GM12878 (cell line): ENCODE results near the gene RMND1. TPM values are rescaled to one million over a fixed set of nuclear protein-coding genes. Genes with fewer than 3 reads are reported as not detected.

Experiments used
- ATAC-seq: fragments of 200-7000 bp; cut with Tn5 transposase; 3 replicates; pipeline ENCODE4 v1.9.1; 2020; ENCODE audit warnings: mild to moderate bottlenecking, moderate library complexity
- BruUV-seq: library from RNA; stranded (reverse); fragments of 400-500 nt; replicated peaks from 2 replicates; lab custom pipeline; 2021; lab: Mats Ljungman, UMichigan
- CTCF ChIA-PET: fragments of 300-600 bp; sonication (Branson Sonifier 250); formaldehyde crosslinking; extraction: SDS; loops from one replicate; lab custom pipeline; 2021; ENCODE audit warnings: inconsistent platforms; lab: Yijun Ruan, JAX
- POLR2A ChIA-PET: fragments of 350-600 bp; formaldehyde crosslinking; extraction: SDS; loops from one replicate; lab custom pipeline; 2021; ENCODE audit warnings: inconsistent platforms; lab: Charles Lee
- RAD21 ChIA-PET: fragments of 300-600 bp; sonication (Branson Sonifier 250); formaldehyde crosslinking; loops from one replicate; lab custom pipeline; 2023; ENCODE audit warnings: antibody characterized with exemption; ENCODE audit not compliant: unreplicated experiment; lab: Charles Lee
- SMC1A ChIA-PET: fragments of 300-600 bp; sonication (Branson Sonifier 250); formaldehyde crosslinking; loops from one replicate; lab custom pipeline; 2023; ENCODE audit not compliant: unreplicated experiment, uncharacterized antibody; lab: Charles Lee
- DNase-seq: peaks from one replicate; pipeline ENCODE4 v3.0.0-alpha.2; 2011; ENCODE audit warnings: low read depth, low spot score
- FAIRE-seq: peaks from 3 replicates; lab custom pipeline; 2011; peaks lifted over from hg19 to GRCh38; lab: Jason Lieb, UNC
- H2AFZ ChIP-seq: 2 replicates; pipeline ENCODE4 v1.6.0; 2011; ENCODE audit warnings: low read depth, low read length, control low read depth; ENCODE audit not compliant: control insufficient read depth
- H3K27ac ChIP-seq: 2 replicates; pipeline ENCODE4 v1.5.1; 2011; ENCODE audit warnings: control low read depth; ENCODE audit not compliant: control insufficient read depth, insufficient read depth
- H3K27me3 ChIP-seq, 2 experiments: replicated peaks in 1 of 2; 2 replicates each; pipeline versions ENCODE4 v1.6.0 to v1.6.1; 2011; ENCODE audit warnings: low read length in 1 of 2; ENCODE audit not compliant: control insufficient read depth in 2 of 2, insufficient read depth in 2 of 2
- H3K36me3 ChIP-seq, 2 experiments: 2 replicates each; pipeline ENCODE4 v1.5.1; 2011; ENCODE audit warnings: low read length in 1 of 2; ENCODE audit not compliant: control insufficient read depth in 2 of 2, insufficient read depth in 2 of 2
- H3K4me1 ChIP-seq: 2 replicates; pipeline ENCODE4 v1.6.1; 2011; ENCODE audit warnings: mild to moderate bottlenecking, low read length, moderate library complexity, mixed read lengths; ENCODE audit not compliant: control insufficient read depth, insufficient read depth
- H3K4me2 ChIP-seq: 2 replicates; pipeline ENCODE4 v1.6.0; 2011; ENCODE audit warnings: control low read depth; ENCODE audit not compliant: control insufficient read depth, insufficient read depth
- H3K4me3 ChIP-seq: fragments of 200-600 bp; sonication (generic); 2 replicates; pipeline ENCODE4 v1.5.1; 2016
- H3K79me2 ChIP-seq: 2 replicates; pipeline ENCODE4 v1.6.0; 2011; ENCODE audit warnings: low read length; ENCODE audit not compliant: control insufficient read depth, insufficient read depth
- H3K9ac ChIP-seq: 2 replicates; pipeline ENCODE4 v1.8.0; 2011; ENCODE audit warnings: low read length, control low read depth, mixed read lengths; ENCODE audit not compliant: control insufficient read depth, insufficient read depth
- H3K9me3 ChIP-seq: replicated peaks from 3 replicates; pipeline ENCODE4 v1.5.1; 2011; ENCODE audit warnings: mild to moderate bottlenecking, low read length; ENCODE audit not compliant: control insufficient read depth, insufficient read depth
- H4K20me1 ChIP-seq: 2 replicates; pipeline ENCODE4 v1.6.0; 2011; ENCODE audit not compliant: control insufficient read depth, insufficient read depth
- ASH2L ChIP-seq: fragments of 300-600, 200-600 bp; sonication (generic); IDR thresholded peaks from 2 replicates; pipeline ENCODE4 v1.6.1; 2017; ENCODE audit warnings: low read depth, mild to moderate bottlenecking, borderline replicate concordance
- BMI1 ChIP-seq: fragments of 450-650 bp; IDR thresholded peaks from 2 replicates; pipeline ENCODE4 v1.6.1; 2016; ENCODE audit warnings: mild to moderate bottlenecking, moderate library complexity, borderline replicate concordance
- CHD1 ChIP-seq: IDR thresholded peaks from 2 replicates; pipeline ENCODE4 v1.6.1; 2012; ENCODE audit warnings: low read depth, low read length, improper control_type of control experiment
- CHD2 ChIP-seq: IDR thresholded peaks from 2 replicates; pipeline ENCODE4 v1.6.1; 2011; ENCODE audit warnings: low read depth, low read length, improper control_type of control experiment, borderline replicate concordance
- ELK1 ChIP-seq: IDR thresholded peaks from 2 replicates; pipeline ENCODE4 v1.6.1; 2012; ENCODE audit warnings: low read depth, low read length, improper control_type of control experiment
- IKZF2 ChIP-seq, 2 experiments: fragments of 450-650 bp; IDR thresholded peaks; 2 replicates each; pipeline ENCODE4 v1.6.1; 2017; ENCODE audit warnings: mild to moderate bottlenecking in 2 of 2, moderate library complexity in 2 of 2
- KDM1A ChIP-seq: fragments of 200-600 bp; sonication (generic); IDR thresholded peaks from 2 replicates; pipeline ENCODE4 v1.6.1; 2016; ENCODE audit warnings: borderline replicate concordance
- LARP7 ChIP-seq: fragments of 450-650 bp; IDR thresholded peaks from 2 replicates; pipeline ENCODE4 v1.6.1; 2017; ENCODE audit warnings: mild to moderate bottlenecking
- NFIC ChIP-seq: IDR thresholded peaks from 2 replicates; pipeline ENCODE4 v1.6.1; 2012; ENCODE audit warnings: low read depth, mild to moderate bottlenecking, inconsistent platforms, low read length, moderate library complexity
- NFYA ChIP-seq: IDR thresholded peaks from 2 replicates; pipeline ENCODE4 v1.6.1; 2011; ENCODE audit warnings: low read depth, mild to moderate bottlenecking, low read length, improper control_type of control experiment, borderline replicate concordance
- PML ChIP-seq: IDR thresholded peaks from 2 replicates; pipeline ENCODE4 v1.6.1; 2012; ENCODE audit warnings: low read length, inconsistent platforms
- SMAD1 ChIP-seq: fragments of 450-650 bp; IDR thresholded peaks from 2 replicates; pipeline ENCODE4 v1.6.1; 2018; ENCODE audit warnings: mild to moderate bottlenecking, low read depth; ENCODE audit not compliant: partially characterized antibody
- SPI1 ChIP-seq: IDR thresholded peaks from 2 replicates; pipeline ENCODE4 v1.6.1; 2011; ENCODE audit warnings: low read depth, mild to moderate bottlenecking, low read length, moderate library complexity, borderline replicate concordance; ENCODE audit not compliant: insufficient read depth
- SREBF1 ChIP-seq: IDR thresholded peaks from 2 replicates; pipeline ENCODE4 v1.6.1; 2012; ENCODE audit warnings: mild to moderate bottlenecking, low read length
- WRNIP1 ChIP-seq: IDR thresholded peaks from 2 replicates; pipeline ENCODE4 v1.6.1; 2011; ENCODE audit warnings: low read depth, low read length, improper control_type of control experiment, borderline replicate concordance
- in situ Hi-C: fragments of 300-500 bp; cut with MboI; formaldehyde crosslinking; loops from 9 replicates; pipeline ENCODE4 v1.14.3; 2018; ENCODE audit warnings: mixed read lengths
- intact Hi-C: fragments of 100-400 bp; cut with micrococcal nuclease; formaldehyde crosslinking; loops from one replicate; pipeline ENCODE4 v1.14.2; 2022; ENCODE audit not compliant: unreplicated experiment
- polyA plus RNA-seq, 11 experiments: library from polyadenylated mRNA; depleted of rRNA in 4 of 11; unstranded in 6 of 11; stranded (reverse) in 5 of 11; fragments of >200 nt; fragmentation: Nextera tagmentation in 4 of 11; fragmentation: Illumina TruSeq in 1 of 11; extraction: Ambion mirVana in 4 of 11; extraction: Trizol in 1 of 11; gene quantifications; 1 replicate in 1 of 11; 2 replicates in 10 of 11; pipeline versions ENCODE4 v1.2.1 to v1.2.3, GENCODE V29; 2011 to 2016; ENCODE audit warnings: inconsistent platforms in 2 of 11, missing spikeins in 2 of 11, low read depth in 1 of 11
- total RNA-seq, 4 experiments: library from RNA; depleted of rRNA in 3 of 4; stranded (reverse); fragments of >200 nt in 3 of 4; fragmentation: Illumina TruSeq in 1 of 4; extraction: Trizol in 1 of 4; gene quantifications; 2 replicates each; pipeline versions ENCODE4 v1.2.1 to v1.2.3, GENCODE V29; 2013 to 2021
- TF ChIP-seq, protein P1 (sequence below): IDR thresholded peaks from 2 replicates; pipeline ENCODE4 v1.6.1; 2011; ENCODE audit warnings: borderline replicate concordance, low read depth, mild to moderate bottlenecking, moderate library complexity, low read length; ENCODE audit not compliant: insufficient read depth, poor library complexity, severe bottlenecking

RMND1 gene
- total and polyA plus RNA-seq, 10 of the 15 experiments (the other 5 are each of a cell fraction or from before 2014, with no cell fraction given) = 15.9 to 34.5 (median 21.4) TPM

- no peaks in the 10 kb centered on the region for H3K9me3 ChIP-seq
- FAIRE-seq = no peak
- RAD21 ChIA-PET = interaction anchor here (0.9 to 1.3 kb wide), 2 partner anchors 15 to 920 kb away, joined by 3 read pairs; partner anchors contain the start of gene RMND1
- DNase-seq = no peak
- SMC1A ChIA-PET = interaction anchor here (1.4 to 1.9 kb wide), 6 partner anchors 9 to 548 kb away, joined by 3 to 9 read pairs (median 4); partner anchors contain the start of gene RMND1
- intact Hi-C loops (no loop called here), in situ Hi-C loops (loop anchor here (25.0 kb wide), 1 partner anchor 1550 kb away; the partner anchor contains the start of gene FBXO5)
- H3K4me1 ChIP-seq = peaks cover 13% of the 10 kb centered on the region
- peaks cover 1 to 14% of the 10 kb centered on the region in 2 experiments; a peak in 3 of 4 replicates for H3K36me3 ChIP-seq
- no peak overlapping the region for H3K9ac ChIP-seq
- no peak overlapping the region for H2AFZ ChIP-seq
- no peak overlapping the region for H3K27ac ChIP-seq
- H3K4me3 ChIP-seq = no peak overlapping the region
- no peak for ATAC-seq
- no TSS peak for BruUV-seq
- H3K4me2 ChIP-seq = no peak overlapping the region
- POLR2A ChIA-PET = interaction anchor here (0.6 to 1.4 kb wide), 2 partner anchors 15 to 208 kb away, joined by 6 to 8 read pairs; partner anchors contain the start of gene RMND1
- TF ChIP-seq BMI1 = no peak
- TF ChIP-seq, protein P1, sequence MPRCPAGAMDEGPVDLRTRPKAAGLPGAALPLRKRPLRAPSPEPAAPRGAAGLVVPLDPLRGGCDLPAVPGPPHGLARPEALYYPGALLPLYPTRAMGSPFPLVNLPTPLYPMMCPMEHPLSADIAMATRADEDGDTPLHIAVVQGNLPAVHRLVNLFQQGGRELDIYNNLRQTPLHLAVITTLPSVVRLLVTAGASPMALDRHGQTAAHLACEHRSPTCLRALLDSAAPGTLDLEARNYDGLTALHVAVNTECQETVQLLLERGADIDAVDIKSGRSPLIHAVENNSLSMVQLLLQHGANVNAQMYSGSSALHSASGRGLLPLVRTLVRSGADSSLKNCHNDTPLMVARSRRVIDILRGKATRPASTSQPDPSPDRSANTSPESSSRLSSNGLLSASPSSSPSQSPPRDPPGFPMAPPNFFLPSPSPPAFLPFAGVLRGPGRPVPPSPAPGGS = no peak
- no peak for TF ChIP-seq NFIC
- no peak for TF ChIP-seq IKZF2 (IDR thresholded peaks at IDR 0.05)
- no peak for TF ChIP-seq LARP7
- TF ChIP-seq CHD2 = no peak
- TF ChIP-seq SMAD1 = no peak
- TF ChIP-seq ELK1 = no peak
- TF ChIP-seq PML = no peak
- no peak for TF ChIP-seq SPI1
- no peak for TF ChIP-seq WRNIP1
- TF ChIP-seq KDM1A = no peak
- TF ChIP-seq SREBF1 = no peak
- no peak for TF ChIP-seq ASH2L
- no peak for TF ChIP-seq CHD1
- no peak for TF ChIP-seq NFYA
- no peaks in the 10 kb centered on the region for H3K27me3 ChIP-seq
- H4K20me1 ChIP-seq = no peaks in the 10 kb centered on the region
- H3K79me2 ChIP-seq = peaks cover 21% of the 10 kb centered on the region
- CTCF ChIA-PET = interaction anchor here (0.6 to 7.1 kb wide), 5 partner anchors 9 to 39 kb away, joined by 3 to 76 read pairs (median 4); partner anchors contain the start of gene RMND1
Measured at GRCh38 chr6:151436802-151437201, 15.1 kb downstream of the RMND1 start.
